ENCODE data around the gene PSMA7.

GRCh38 chr20:62175711-62176110 is 32.5 kb upstream of the PSMA7 start:
- TF ChIP-seq CTCF (IDR thresholded peaks at IDR 0.05): no peak
- no peak for TF ChIP-seq POLR2A (IDR thresholded peaks at IDR 0.05)

Measured in thyroid gland (tissue), 4 donors.